Measurements from ENCODE around the gene PCSK2. TPM values are rescaled to one million over a fixed set of nuclear protein-coding genes. Genes with fewer than 3 reads are reported as not detected.

The PCSK2 gene
- total RNA-seq, 1 donor from 2014 or later = 0.52 TPM

GRCh38 chr20:17448071-17448470, 221.2 kb downstream of the PCSK2 start:
- H3K36me3 ChIP-seq (ENCODE audit: control insufficient read depth in 3 of 3, insufficient read depth in 3 of 3, low read length in 3 of 3) = no peaks in the 10 kb centered on the region
- H3K4me3 ChIP-seq (ENCODE audit: low read length in 3 of 3) = no peak overlapping the region
- no peaks in the 10 kb centered on the region for H3K9me3 ChIP-seq (ENCODE audit: control insufficient read depth in 3 of 3, low read length in 3 of 3)
- H3K4me1 ChIP-seq (ENCODE audit: control insufficient read depth in 3 of 3, insufficient read depth in 3 of 3, low read length in 3 of 3) = no peaks in the 10 kb centered on the region
- no peak overlapping the region for H3K27ac ChIP-seq (ENCODE audit: low read depth, low read length)
- peaks cover 3 to 15% (median 12%) of the 10 kb centered on the region in 3 donors for H3K27me3 ChIP-seq (ENCODE audit: control insufficient read depth in 3 of 3, insufficient read depth in 3 of 3, low read length in 3 of 3)
- H3K9ac ChIP-seq (ENCODE audit: low read depth in 1 of 3, low read length in 3 of 3) = no peak overlapping the region

GRCh38 chr20:17449031-17449430, 222.2 kb downstream of the PCSK2 start:
- H3K9me3 ChIP-seq (ENCODE audit: control insufficient read depth in 3 of 3, low read length in 3 of 3) = peaks cover 0 to 2% (median 0%) of the 10 kb centered on the region in 3 donors
- H3K27me3 ChIP-seq (ENCODE audit: control insufficient read depth in 3 of 3, insufficient read depth in 3 of 3, low read length in 3 of 3) = peaks cover 8 to 17% (median 12%) of the 10 kb centered on the region in 3 donors
- H3K27ac ChIP-seq (ENCODE audit: low read depth, low read length) = no peak overlapping the region
- H3K36me3 ChIP-seq (ENCODE audit: control insufficient read depth in 3 of 3, insufficient read depth in 3 of 3, low read length in 3 of 3) = no peaks in the 10 kb centered on the region
- no peak overlapping the region for H3K9ac ChIP-seq (ENCODE audit: low read depth in 1 of 3, low read length in 3 of 3)
- no peak overlapping the region for H3K4me3 ChIP-seq (ENCODE audit: low read length in 3 of 3)
- H3K4me1 ChIP-seq (ENCODE audit: control insufficient read depth in 3 of 3, insufficient read depth in 3 of 3, low read length in 3 of 3) = no peaks in the 10 kb centered on the region

- H3K9me3 ChIP-seq (ENCODE audit: control insufficient read depth in 3 of 3, low read length in 3 of 3) = peaks cover 0 to 2% (median 0%) of the 10 kb centered on the region in 3 donors
- no peaks in the 10 kb centered on the region for H3K36me3 ChIP-seq (ENCODE audit: control insufficient read depth in 3 of 3, insufficient read depth in 3 of 3, low read length in 3 of 3)
- H3K4me1 ChIP-seq (ENCODE audit: control insufficient read depth in 3 of 3, insufficient read depth in 3 of 3, low read length in 3 of 3) = no peaks in the 10 kb centered on the region
- H3K27me3 ChIP-seq (ENCODE audit: control insufficient read depth in 3 of 3, insufficient read depth in 3 of 3, low read length in 3 of 3) = peaks cover 4 to 21% (median 8%) of the 10 kb centered on the region in 3 donors
- H3K27ac ChIP-seq (ENCODE audit: low read depth, low read length) = no peak overlapping the region
- no peak overlapping the region for H3K9ac ChIP-seq (ENCODE audit: low read depth in 1 of 3, low read length in 3 of 3)
- no peak overlapping the region for H3K4me3 ChIP-seq (ENCODE audit: low read length in 3 of 3)
These were observed 225.6 kb downstream of the PCSK2 start for GRCh38 chr20:17452441-17452840.

GRCh38 chr20:17453592-17453991, 226.8 kb downstream of the PCSK2 start:
- H3K9me3 ChIP-seq (ENCODE audit: control insufficient read depth in 3 of 3, low read length in 3 of 3) = peaks cover 0 to 2% (median 0%) of the 10 kb centered on the region in 3 donors
- H3K36me3 ChIP-seq (ENCODE audit: control insufficient read depth in 3 of 3, insufficient read depth in 3 of 3, low read length in 3 of 3) = no peaks in the 10 kb centered on the region
- H3K27me3 ChIP-seq (ENCODE audit: control insufficient read depth in 3 of 3, insufficient read depth in 3 of 3, low read length in 3 of 3) = peaks cover 4 to 21% (median 8%) of the 10 kb centered on the region in 3 donors
- H3K27ac ChIP-seq (ENCODE audit: low read depth, low read length) = no peak overlapping the region
- H3K4me3 ChIP-seq (ENCODE audit: low read length in 3 of 3) = no peak overlapping the region
- no peaks in the 10 kb centered on the region for H3K4me1 ChIP-seq (ENCODE audit: control insufficient read depth in 3 of 3, insufficient read depth in 3 of 3, low read length in 3 of 3)
- no peak overlapping the region for H3K9ac ChIP-seq (ENCODE audit: low read depth in 1 of 3, low read length in 3 of 3)

- Histone ChIP-seq H3K9me3 (ENCODE audit: control insufficient read depth in 3 of 3, low read length in 3 of 3) (peaks cover 0 to 2% (median 0%) of the 10 kb centered on the region in 3 donors), H3K27ac (ENCODE audit: low read depth, low read length) (no peak overlapping the region), H3K36me3 (ENCODE audit: control insufficient read depth in 3 of 3, insufficient read depth in 3 of 3, low read length in 3 of 3) (no peaks in the 10 kb centered on the region), H3K27me3 (ENCODE audit: control insufficient read depth in 3 of 3, insufficient read depth in 3 of 3, low read length in 3 of 3) (peaks cover 4 to 21% (median 5%) of the 10 kb centered on the region in 3 donors), H3K4me1 (ENCODE audit: control insufficient read depth in 3 of 3, insufficient read depth in 3 of 3, low read length in 3 of 3) (no peaks in the 10 kb centered on the region), H3K4me3 (ENCODE audit: low read length in 3 of 3) (no peak overlapping the region), H3K9ac (ENCODE audit: low read depth in 1 of 3, low read length in 3 of 3) (no peak overlapping the region)
These were observed 229.4 kb downstream of the PCSK2 start for GRCh38 chr20:17456279-17456678.

- H3K9ac ChIP-seq (ENCODE audit: low read depth in 1 of 3, low read length in 3 of 3) = no peak overlapping the region
- H3K4me1 ChIP-seq (ENCODE audit: control insufficient read depth in 3 of 3, insufficient read depth in 3 of 3, low read length in 3 of 3) = no peaks in the 10 kb centered on the region
- H3K36me3 ChIP-seq (ENCODE audit: control insufficient read depth in 3 of 3, insufficient read depth in 3 of 3, low read length in 3 of 3) = no peaks in the 10 kb centered on the region
- H3K27me3 ChIP-seq (ENCODE audit: control insufficient read depth in 3 of 3, insufficient read depth in 3 of 3, low read length in 3 of 3) = peaks cover 4 to 21% (median 5%) of the 10 kb centered on the region in 3 donors
- H3K4me3 ChIP-seq (ENCODE audit: low read length in 3 of 3) = no peak overlapping the region
- no peak overlapping the region for H3K27ac ChIP-seq (ENCODE audit: low read depth, low read length)
- peaks cover 0 to 2% (median 0%) of the 10 kb centered on the region in 3 donors for H3K9me3 ChIP-seq (ENCODE audit: control insufficient read depth in 3 of 3, low read length in 3 of 3)
These were observed 230.2 kb downstream of the PCSK2 start for GRCh38 chr20:17457079-17457478.

- H3K36me3 ChIP-seq (ENCODE audit: control insufficient read depth in 3 of 3, insufficient read depth in 3 of 3, low read length in 3 of 3) = no peaks in the 10 kb centered on the region
- H3K4me1 ChIP-seq (ENCODE audit: control insufficient read depth in 3 of 3, insufficient read depth in 3 of 3, low read length in 3 of 3) = no peaks in the 10 kb centered on the region
- no peak overlapping the region for H3K27ac ChIP-seq (ENCODE audit: low read depth, low read length)
- H3K27me3 ChIP-seq (ENCODE audit: control insufficient read depth in 3 of 3, insufficient read depth in 3 of 3, low read length in 3 of 3) = peaks cover 4 to 15% (median 5%) of the 10 kb centered on the region in 3 donors
- H3K9ac ChIP-seq (ENCODE audit: low read depth in 1 of 3, low read length in 3 of 3) = no peak overlapping the region
- H3K9me3 ChIP-seq (ENCODE audit: control insufficient read depth in 3 of 3, low read length in 3 of 3) = peaks cover 0 to 2% (median 0%) of the 10 kb centered on the region in 3 donors
- H3K4me3 ChIP-seq (ENCODE audit: low read length in 3 of 3) = no peak overlapping the region
These were observed 230.8 kb downstream of the PCSK2 start for GRCh38 chr20:17457588-17458190.

GRCh38 chr20:17460119-17460518, 233.3 kb downstream of the PCSK2 start:
- Histone ChIP-seq H3K27me3 (ENCODE audit: control insufficient read depth in 3 of 3, insufficient read depth in 3 of 3, low read length in 3 of 3) (peaks cover 0 to 6% (median 0%) of the 10 kb centered on the region in 3 donors), H3K4me1 (ENCODE audit: control insufficient read depth in 3 of 3, insufficient read depth in 3 of 3, low read length in 3 of 3) (no peaks in the 10 kb centered on the region), H3K9me3 (ENCODE audit: control insufficient read depth in 3 of 3, low read length in 3 of 3) (peaks cover 0 to under 1% (median 0%) of the 10 kb centered on the region in 3 donors), H3K36me3 (ENCODE audit: control insufficient read depth in 3 of 3, insufficient read depth in 3 of 3, low read length in 3 of 3) (no peaks in the 10 kb centered on the region), H3K9ac (ENCODE audit: low read depth in 1 of 3, low read length in 3 of 3) (no peak overlapping the region), H3K4me3 (ENCODE audit: low read length in 3 of 3) (no peak overlapping the region), H3K27ac (ENCODE audit: low read depth, low read length) (no peak overlapping the region)

- Histone ChIP-seq H3K4me1 (ENCODE audit: control insufficient read depth in 3 of 3, insufficient read depth in 3 of 3, low read length in 3 of 3) (no peaks in the 10 kb centered on the region), H3K27me3 (ENCODE audit: control insufficient read depth in 3 of 3, insufficient read depth in 3 of 3, low read length in 3 of 3) (peaks cover 0 to 4% (median 0%) of the 10 kb centered on the region in 3 donors), H3K9ac (ENCODE audit: low read depth in 1 of 3, low read length in 3 of 3) (no peak overlapping the region), H3K9me3 (ENCODE audit: control insufficient read depth in 3 of 3, low read length in 3 of 3) (peaks cover 0 to 3% (median 0%) of the 10 kb centered on the region in 3 donors), H3K36me3 (ENCODE audit: control insufficient read depth in 3 of 3, insufficient read depth in 3 of 3, low read length in 3 of 3) (no peaks in the 10 kb centered on the region), H3K4me3 (ENCODE audit: low read length in 3 of 3) (no peak overlapping the region), H3K27ac (ENCODE audit: low read depth, low read length) (no peak overlapping the region)
These were observed 235.1 kb downstream of the PCSK2 start for GRCh38 chr20:17461941-17462340.

GRCh38 chr20:17463711-17464110, 236.9 kb downstream of the PCSK2 start:
- no peaks in the 10 kb centered on the region for H3K36me3 ChIP-seq (ENCODE audit: control insufficient read depth in 3 of 3, insufficient read depth in 3 of 3, low read length in 3 of 3)
- H3K9me3 ChIP-seq (ENCODE audit: control insufficient read depth in 3 of 3, low read length in 3 of 3) = peaks cover 0 to 3% (median 0%) of the 10 kb centered on the region in 3 donors
- H3K4me3 ChIP-seq (ENCODE audit: low read length in 3 of 3) = no peak overlapping the region
- no peak overlapping the region for H3K27ac ChIP-seq (ENCODE audit: low read depth, low read length)
- H3K9ac ChIP-seq (ENCODE audit: low read depth in 1 of 3, low read length in 3 of 3) = no peak overlapping the region
- no peaks in the 10 kb centered on the region for H3K27me3 ChIP-seq (ENCODE audit: control insufficient read depth in 3 of 3, insufficient read depth in 3 of 3, low read length in 3 of 3)
- no peaks in the 10 kb centered on the region for H3K4me1 ChIP-seq (ENCODE audit: control insufficient read depth in 3 of 3, insufficient read depth in 3 of 3, low read length in 3 of 3)
